Right hindlimb (tissue), 1 donor: ENCODE measurements around the gene TMOD1.
A peak's percentile ranks its signal among the peaks of the same experiment; 100 is the strongest.

Experiments used
- DNase-seq: peaks from one replicate; pipeline ENCODE4 v3.0.0-alpha.2; 2018

The TMOD1 gene

DNA sequence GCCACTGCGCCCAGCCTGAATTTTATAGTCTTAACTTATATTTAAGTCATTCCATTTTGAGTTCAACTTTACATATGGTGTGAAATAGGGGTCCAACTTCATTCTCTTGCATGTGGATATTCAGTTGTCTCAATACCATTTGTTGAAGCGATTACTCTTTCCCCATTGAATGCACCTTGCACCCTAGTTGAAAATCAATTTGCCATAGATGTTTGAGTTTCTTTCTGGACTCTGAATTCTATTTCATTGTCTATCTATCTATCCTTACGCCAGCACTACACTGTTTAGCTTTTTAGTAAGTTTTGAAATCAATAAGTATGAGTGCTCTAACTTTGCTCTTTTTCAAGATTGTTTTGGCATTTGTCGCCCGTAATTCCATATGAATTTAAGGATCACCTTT lies 49.8 kb downstream of the TMOD1 start:
- DNase-seq, result no peak

DNA sequence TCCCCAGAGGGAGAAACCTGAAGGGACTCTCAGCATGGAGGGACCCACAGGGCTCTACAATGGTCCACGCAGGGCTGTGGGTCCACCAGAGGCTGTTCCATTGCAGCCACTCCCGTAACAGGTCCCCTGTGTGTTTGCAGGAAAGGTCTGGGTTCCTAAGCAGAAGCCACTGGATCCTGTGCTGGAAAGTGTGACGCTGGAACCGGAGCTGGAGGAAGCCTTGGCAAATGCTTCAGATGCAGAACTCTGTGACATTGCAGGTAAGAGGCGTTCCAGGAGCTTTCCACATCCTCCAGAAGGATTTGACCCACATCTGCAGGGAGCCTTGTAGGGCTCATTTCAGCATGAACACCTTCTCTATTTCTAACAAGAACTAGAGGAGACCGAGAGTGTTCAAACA lies 51.7 kb downstream of the TMOD1 start:
- no peak for DNase-seq

DNA sequence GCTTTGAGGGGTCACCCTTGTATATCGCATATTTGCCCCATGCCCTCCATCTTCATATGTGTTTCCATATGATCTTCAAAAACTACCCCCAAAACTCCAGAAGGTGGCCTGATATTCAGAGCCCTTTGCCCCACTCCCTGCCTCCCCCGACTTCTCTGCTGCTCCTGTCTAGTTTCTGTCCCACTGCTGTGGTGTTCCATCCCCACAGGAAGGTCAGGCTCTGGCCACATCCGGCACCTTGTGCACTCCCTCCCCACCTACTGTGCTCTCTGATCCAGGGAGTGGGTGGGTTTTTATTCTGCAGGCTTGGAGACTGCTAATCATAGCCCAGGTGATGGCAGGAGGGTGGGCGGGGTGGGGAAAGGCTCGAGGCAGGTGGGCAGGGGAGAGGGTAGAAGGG lies 52.4 kb downstream of the TMOD1 start:
- DNase-seq, result no peak

DNA sequence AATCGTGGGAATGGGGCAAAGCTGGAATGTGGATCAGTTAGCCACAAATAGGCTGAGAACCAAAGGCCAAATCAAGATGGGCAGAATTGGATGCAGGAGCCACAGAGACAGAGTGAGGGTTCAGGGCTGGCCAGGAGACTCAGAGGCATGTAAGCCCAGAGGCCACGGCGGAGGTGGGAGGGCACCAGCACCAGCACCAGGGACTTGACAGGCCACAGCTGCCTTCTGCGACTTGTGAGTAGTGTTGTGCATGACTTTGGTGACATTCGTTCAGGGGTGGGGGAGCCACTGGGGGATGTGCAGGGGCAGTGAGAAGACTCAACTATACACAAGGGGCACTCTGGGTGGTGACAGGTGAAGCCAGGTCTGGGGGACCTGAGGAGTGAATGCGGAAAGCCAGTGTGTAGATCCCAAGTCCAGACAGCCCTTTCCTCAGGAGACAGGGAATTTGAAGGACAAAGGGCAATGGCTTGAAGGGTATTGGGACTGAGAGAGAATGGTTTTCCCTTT lies 53.2 kb downstream of the TMOD1 start:
- no peak for DNase-seq

DNA sequence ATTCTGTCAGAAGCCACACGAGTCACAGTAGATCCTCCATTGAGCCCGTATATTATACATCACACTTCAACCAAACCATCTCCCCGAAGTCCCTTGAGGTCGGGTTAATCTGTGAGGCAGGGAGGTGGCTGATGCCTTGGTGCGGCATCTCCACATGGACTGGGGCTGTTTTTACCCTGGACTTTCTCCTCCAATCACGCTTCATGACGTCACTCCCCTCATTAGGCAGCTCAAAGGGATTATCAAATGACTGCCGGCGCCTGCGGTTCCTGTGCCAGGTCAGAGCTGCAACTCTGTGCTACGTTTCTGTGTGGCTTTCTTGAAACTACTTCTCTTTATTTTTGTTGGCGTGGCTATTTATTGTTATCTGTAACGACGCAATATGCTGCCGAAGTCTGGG lies 53.7 kb downstream of the TMOD1 start:
- DNase-seq, result peak; percentile 49

DNA sequence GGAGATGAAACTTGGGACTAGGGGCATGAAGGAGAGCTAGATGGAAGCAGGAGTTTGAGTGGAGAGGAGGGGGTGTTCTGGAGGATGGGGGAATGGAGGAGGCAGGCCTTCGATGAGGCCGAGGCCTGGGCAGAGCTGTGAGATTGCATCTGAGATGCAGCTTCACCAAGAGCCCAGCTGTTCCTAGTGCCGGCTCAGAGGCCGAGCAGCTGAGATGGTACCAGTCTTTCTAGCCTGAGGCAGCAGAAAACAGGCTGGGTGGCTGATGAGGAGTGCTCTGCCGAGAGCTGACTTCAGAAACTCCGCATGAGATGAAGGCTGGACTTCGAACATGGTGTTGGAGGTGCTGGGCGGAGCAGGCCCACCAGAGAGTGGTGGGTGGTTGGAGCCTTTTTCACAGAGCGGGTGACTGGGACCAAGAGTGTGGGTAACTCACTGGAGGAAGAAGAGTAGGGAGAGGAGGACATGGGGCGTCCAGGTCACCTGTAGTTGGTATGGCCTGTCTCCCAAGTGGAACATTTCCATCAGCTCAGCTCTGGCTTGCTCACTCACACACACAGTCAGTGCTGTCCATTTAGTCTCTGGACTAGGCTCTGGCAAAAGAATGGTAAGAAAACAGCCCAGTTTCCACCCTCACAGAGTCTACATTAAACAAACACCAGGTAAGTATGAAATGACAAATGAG lies 54.7 kb downstream of the TMOD1 start:
- no peak for DNase-seq

DNA sequence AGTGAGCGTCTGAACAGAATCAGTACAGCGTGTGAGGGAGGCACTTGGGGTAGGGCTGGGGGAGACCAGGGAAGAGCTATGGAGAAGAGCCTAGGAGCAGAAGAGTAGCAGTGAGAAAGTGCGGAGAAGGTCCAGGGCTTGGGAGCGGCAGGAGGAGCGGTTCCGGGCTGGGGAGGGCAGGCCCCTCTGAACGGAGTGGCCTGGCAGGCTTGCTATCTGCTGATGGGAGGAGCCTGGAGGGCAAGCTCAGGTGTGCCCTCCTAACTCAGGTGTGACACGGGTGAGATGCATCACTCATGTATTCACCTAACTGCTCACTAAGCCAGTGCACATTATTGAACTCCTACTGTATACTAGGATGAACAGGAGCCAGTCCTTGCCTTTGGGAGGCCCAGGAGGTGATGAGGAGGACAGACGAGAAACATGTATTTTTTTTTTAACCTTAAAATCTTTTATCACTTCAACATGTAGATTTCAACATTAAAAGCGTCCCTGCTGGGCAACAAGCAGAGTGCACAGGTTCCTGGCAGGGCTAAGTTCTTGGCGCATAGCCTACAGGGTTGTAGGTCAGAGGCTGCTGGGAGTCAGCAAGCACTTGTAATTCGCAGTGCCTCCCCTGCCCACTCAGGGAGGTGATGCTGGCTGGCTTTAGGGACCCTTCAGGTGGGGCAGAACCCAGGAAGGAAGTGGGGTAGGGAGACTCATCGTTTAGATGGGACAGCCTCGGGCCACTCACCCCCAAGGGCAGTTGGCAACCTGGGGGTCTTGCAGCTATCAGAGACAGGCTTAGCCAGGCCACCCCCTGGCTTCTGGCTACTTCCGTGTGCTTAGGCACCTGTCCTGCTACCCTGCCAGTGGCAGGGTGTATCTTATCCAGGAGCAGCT lies 55.5 kb downstream of the TMOD1 start:
- no peak for DNase-seq

DNA sequence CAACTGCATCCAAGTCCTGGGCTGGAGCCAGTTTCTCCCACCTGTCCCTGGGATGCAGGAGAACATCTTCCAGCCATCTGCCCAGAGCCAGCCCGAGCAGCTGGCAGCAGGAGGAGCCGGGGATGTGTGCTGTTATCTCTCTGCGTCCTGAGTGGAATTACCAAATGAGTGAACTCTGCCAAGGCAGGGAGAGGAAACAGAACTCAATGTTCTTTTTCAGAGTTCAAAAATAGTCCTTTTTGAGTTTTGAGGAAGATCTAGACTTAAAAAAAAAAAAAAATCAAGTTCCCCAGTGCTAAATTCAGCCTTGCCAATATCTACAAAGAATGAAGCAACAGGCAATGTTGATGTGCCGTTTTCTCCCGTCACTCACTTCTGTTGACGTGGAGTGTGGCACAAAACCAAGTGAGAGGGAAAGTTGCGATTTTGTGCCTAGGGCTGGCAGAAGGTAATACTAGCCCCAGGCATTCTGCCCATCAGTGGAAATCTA lies 56.2 kb downstream of the TMOD1 start:
- no peak for DNase-seq

DNA sequence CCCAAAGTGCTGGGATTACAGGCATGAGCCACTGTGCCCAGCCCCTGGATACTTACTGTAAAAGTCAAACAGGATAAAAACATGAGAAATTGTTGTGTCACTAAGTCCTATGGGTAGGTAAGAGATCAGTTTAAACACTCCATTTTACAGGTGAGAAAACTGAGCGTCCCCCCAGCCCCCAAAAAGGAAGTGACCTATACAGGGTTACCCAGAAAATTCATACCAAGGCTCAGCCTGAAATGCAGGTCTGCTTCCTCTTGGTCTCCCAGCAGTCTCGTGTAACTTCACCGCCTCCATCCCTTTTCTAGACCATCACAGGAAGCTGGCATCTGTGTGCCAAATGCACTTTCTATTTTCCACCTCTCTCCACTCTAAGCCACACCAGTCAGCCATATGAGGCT lies 57.2 kb downstream of the TMOD1 start:
- no peak for DNase-seq

DNA sequence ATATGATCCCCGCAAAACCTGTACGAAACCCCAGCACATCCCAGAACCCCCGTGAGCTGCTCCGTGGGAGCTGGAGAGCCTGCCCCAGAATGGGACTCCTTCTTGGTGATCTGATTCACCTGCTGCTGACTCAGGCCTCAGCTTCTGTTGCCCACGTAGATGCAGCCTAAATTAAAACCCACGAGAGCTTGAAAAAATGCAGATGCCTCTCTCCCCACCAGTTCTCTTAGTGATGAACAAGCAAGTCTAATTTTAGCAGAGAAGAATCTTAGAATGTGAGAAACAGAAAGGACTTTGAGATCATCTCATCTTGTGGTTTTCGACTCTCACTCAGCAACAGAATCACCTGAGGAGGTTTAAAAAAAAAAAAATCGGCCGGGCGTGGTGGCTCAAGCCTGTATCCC lies 57.6 kb downstream of the TMOD1 start:
- no peak for DNase-seq

DNA sequence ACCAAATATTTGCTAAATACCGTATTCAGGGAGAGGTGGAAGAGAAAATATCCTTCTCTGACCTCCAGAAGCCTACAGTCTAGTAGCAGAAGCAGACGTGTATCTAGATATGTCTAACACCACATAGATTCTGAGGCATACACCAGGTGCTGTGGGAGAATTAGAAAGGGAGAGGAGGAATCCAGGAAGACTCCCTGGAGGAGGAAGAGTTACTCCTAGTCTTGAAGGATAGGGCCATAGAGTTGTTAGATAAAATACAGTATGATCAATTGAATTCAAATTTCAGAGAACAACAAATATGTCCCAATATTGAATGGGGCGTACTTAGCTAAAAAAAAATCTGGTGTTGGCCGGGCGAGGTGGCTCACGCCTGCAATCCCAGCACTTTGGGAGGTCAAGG lies 58.7 kb downstream of the TMOD1 start:
- no peak for DNase-seq

DNA sequence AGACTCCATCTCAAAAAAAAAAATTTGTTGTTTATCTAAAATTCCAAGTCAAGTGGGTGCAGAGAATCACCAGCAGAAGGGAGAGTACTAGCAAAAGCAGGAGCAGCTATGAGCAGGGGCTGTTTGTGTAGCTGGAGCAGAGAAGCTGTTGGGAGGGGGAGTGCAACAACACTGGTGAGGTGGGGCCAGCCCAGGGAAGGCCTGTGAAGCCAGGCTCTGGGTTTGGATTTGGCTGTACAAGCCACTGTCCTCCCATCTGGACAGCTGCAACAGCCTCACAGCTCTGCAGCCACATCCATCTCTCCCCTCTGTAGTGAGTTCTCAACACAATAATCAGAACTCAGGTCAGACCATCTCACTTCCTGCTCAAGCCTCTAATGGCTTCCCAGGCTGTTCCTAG lies 59.4 kb downstream of the TMOD1 start:
- no peak for DNase-seq

DNA sequence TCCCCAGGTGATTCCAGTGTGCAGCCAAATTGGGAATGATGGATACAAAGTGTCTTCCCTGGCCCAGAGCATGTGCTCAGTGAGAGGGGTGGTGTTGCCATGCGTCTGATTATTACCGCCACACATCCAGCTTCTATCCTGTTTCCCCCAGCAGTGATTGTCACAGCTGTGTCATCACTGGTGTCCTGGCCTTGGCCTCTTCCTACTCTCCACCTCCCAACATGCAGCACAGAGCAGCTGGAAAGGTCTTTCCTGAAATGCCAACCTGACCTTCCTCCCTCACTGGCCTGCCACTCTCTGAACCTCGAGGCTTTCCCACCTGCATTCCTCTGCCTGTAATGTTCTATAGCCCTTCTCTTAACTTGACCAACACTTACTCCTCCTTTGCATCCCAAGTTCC lies 60.0 kb downstream of the TMOD1 start:
- no peak for DNase-seq

DNA sequence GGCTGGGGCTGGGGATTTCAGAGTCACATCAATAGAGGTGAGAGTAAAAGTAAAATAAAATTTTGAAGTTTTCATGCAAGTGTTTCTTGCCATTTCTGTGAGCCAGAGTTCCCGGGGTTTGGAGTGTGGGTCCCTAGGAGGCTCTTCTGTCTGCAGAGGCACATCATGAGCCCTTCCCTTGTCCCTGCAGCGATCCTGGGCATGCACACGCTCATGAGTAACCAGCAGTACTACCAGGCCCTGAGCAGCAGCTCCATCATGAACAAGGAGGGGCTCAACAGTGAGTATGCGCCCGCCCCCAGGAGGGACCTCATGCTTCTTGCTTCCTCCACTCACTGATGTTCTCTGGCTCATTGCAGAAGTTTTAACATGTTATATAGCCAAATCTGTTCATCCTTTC lies 61.1 kb downstream of the TMOD1 start:
- no peak for DNase-seq

DNA sequence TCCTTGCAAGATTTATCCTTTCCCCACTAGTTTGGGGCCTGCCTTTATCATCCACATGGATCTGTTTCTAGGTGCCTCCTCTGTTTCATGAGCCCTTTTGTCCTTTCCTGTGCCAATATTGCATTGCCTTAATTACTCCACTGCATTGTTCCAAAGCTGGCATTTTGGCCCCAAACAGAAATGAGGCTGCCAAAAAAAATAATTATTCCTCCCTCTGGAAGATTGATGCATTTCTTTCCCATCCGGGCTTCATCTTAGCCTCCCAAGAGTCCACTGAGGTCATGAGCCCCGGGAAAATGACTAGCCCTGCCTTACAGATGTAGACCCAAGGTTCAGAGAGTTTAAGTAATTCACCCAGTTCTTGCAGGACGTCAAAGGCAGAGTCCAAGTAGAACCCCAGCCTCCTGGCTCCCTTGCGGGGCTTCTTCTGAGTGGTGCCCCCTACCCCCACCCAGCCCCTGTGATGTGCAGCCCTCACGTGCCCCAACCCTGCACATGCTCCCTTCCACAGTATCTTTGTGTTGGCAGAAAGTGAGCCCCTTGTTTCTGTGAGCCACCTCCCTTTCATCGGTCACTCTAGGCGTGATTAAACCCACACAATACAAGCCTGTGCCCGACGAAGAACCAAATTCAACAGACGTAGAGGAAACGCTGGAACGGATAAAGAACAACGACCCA lies 62.1 kb downstream of the TMOD1 start:
- no peak for DNase-seq

DNA sequence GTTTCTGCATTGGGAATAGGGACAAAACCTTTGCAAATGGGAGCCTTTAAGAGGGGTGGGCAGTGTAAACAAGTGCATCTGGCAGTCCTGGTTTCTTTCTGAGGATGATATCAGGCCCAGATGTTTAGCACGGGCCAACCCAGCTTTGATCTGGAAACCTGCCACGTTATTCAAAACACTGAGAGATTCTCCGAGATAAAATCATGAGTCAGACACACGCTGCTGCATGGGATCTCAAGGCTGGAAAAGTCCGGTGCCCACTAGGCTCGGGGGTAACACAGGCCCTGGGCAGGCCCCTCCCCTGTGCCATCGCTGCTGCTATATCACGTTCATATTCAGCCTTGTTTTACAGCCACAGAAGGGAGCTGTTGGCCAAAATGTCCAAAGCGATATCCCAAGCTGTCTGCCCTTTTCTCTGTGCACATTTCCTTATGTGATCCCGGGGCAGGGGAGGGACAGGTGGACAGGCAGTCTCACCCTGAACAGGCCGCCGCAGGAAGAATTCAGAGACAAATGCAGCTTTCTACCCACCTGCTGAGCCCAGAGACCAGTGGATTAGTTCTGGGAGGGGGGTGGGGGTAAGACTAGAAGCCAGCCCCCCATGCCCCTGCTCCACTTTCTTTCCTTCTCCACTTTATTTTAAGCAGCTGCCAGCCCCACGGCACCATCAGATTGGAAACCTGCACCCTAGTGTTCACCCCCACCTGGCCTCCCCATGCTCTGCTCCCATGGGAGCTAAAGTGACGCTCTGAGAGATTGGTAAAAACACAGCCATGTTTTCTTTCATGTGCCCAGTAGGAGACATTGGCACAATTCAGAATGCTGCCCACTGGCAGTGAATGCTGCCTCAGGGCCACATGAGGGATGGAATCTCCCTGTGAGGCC lies 63.1 kb downstream of the TMOD1 start:
- DNase-seq, result no peak

DNA sequence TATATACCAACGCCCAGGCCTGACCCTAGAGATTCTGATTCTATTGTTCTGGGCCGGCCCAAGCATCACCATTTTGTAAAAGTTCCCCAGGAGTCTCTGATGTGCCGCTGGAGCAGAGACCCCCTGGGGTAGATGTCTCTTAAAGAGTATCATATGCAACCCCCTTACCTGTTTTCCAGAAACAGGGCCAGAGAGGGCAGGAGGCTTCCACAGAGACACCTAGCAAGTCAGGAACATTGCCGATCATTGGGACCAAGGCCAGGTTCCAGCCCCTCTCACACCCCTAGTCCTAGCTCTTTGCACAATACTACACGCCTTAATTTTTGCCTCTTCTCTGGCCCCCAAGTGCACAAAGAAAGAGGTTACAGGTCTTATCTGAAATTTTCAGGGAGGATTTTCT lies 63.8 kb downstream of the TMOD1 start:
- DNase-seq, result no peak

DNA sequence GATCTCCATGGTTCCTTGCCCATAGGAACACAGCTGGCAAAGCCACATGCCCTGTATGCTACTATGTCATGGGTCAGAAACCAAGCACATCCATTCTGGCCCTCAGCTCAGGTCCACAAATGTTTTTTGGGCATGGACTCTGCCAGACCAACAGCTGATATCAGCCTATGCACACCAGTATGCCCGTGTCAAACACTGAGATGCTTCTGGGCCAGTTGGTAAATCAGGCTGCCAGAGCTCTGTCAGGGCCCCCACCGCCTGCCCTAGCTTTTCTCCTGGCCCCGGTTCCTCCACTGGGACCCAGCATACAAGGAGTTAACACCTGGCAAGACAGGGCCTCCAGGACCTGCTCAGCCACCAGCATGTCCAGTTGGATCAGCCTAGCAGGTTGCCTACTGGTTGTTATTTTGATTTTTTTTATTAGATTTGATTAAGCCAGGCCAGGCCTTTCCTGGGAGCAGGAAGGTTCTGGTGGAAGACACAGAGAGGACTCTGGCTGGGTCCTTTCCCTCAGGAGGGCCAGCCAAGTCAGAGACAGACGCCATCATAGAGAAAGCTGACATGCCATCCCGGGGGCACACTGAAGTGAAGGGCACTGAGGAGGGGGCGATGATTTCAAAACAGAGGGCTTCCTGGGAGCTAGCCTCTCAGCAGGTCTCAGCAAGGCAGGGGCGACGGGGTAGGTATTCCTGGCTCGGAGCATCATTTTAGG lies 65.9 kb downstream of the TMOD1 start:
- DNase-seq, result no peak

DNA sequence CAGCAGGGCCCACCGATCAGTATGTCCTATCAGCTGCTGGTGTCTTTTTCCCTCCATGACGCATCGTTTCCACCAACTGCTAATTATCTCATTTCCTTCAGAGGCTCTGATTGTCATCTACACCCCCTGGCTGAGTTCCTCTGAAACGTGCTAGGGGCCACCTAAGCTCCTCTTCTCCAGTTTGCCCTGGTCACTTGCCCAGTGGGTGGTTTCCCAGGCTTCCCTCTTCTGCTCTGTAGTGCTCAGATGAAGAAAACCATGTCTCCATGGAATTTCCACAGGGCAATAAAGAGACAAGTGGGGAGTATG lies 66.4 kb downstream of the TMOD1 start:
- no peak for DNase-seq

DNA sequence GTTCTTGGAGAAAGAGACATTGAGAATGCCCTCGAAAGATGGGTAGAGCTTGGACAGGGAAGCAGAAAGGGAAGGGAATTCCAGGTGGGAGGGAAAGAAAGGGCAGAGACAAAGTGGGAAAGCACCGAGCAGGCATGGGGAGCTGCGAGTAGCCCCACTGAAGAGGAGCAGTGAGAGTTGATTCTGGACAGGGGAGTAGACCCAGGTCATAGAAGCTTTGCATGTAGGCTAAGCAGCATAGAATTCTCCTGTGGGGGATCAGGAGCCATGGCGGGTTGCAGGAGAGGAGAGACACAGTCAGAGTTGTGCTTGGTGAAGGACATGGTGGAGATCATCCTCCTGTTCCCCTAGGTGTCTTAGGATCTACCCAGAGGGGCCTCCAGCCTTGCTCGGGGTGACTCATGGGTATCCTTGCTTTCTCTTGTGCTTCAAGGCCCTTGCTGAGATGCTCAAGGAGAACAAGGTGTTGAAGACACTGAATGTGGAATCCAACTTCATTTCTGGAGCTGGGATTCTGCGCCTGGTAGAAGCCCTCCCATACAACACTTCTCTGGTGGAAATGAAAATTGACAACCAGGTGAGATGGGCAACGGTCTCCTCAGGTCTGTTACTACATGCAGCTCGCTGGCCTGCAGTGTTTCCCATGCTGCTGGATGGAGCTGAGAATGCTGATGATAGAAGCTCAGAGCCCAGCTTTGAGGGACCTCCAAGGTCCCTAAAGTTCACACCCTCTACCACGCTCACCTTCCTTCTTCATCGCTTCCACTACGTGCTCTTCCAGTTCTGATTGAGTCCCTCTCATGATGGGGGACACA lies 67.2 kb downstream of the TMOD1 start:
- no peak for DNase-seq

DNA sequence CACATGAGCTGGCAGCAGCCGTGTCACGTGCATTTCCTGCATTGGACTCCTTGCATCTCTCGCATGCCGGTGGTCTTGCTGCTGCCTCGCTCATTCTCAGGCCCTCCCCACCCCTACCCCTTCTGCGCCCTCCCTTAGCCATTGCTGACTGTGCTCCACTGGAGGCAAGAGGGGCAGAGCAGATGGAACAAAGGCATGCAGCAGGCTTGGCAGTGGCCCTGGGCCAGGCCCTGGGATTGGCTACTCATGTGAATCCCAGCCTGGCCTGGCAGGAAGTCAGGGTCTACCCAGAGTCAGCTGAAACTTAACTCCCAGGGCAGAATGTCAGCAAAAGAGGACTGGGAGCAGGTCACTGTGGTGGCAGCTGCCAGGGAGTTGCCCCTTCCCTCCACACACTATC lies 69.4 kb downstream of the TMOD1 start:
- DNase-seq, result peak; percentile 69
